Natural killer cell (primary cell): ENCODE results near the gene OSBPL10. TPM values are rescaled to one million over a fixed set of nuclear protein-coding genes. Genes with fewer than 3 reads are reported as not detected.

ENCODE experiments used
- ATAC-seq, 3 donors: fragments of 150-1000 bp in 2 of 3; fragments of 200-7000 bp in 1 of 3; cut with Tn5 transposase; 1 replicate in 1 of 3; 2 replicates in 2 of 3; pipeline ENCODE4 v1.10.0; 2021; ENCODE audit warnings: mild to moderate bottlenecking in 2 of 3, moderate library complexity in 2 of 3
- DNase-seq, 2 donors: peaks; one replicate each; pipeline versions ENCODE4 v3.0.0 to v3.0.0-alpha.2; 2013 to 2021; ENCODE audit warnings: mixed read lengths in 1 of 2
- H3K27ac ChIP-seq: one replicate; pipeline ENCODE4 v1.5.1; 2013; ENCODE audit warnings: mild to moderate bottlenecking, low read length
- H3K27me3 ChIP-seq: one replicate; pipeline ENCODE4 v1.6.1; 2013; ENCODE audit warnings: low read length; ENCODE audit not compliant: control insufficient read depth, insufficient read depth
- H3K36me3 ChIP-seq: one replicate; pipeline ENCODE4 v1.6.1; 2013; ENCODE audit warnings: low read length; ENCODE audit not compliant: control insufficient read depth, insufficient read depth
- H3K4me1 ChIP-seq: one replicate; pipeline ENCODE4 v1.6.1; 2013; ENCODE audit warnings: low read length; ENCODE audit not compliant: control insufficient read depth, insufficient read depth
- H3K4me3 ChIP-seq: one replicate; pipeline ENCODE4 v1.5.1; 2013; ENCODE audit warnings: low read length
- H3K9me3 ChIP-seq: one replicate; pipeline ENCODE4 v1.6.1; 2013; ENCODE audit warnings: low read length; ENCODE audit not compliant: control insufficient read depth, insufficient read depth
- H3K27ac Mint-ChIP-seq, 2 donors: one replicate each; pipeline ENCODE4 v1.8.0; 2022; ENCODE audit warnings: mild to moderate bottlenecking in 2 of 2, mixed read lengths in 2 of 2, moderate library complexity in 1 of 2
- H3K27me3 Mint-ChIP-seq, 2 donors: one replicate each; pipeline ENCODE4 v1.8.0; 2022; ENCODE audit warnings: low read depth in 2 of 2, mixed read lengths in 2 of 2
- H3K36me3 Mint-ChIP-seq: one replicate; pipeline ENCODE4 v1.8.0; 2022; ENCODE audit warnings: mixed read lengths
- H3K4me1 Mint-ChIP-seq, 2 donors: one replicate each; pipeline ENCODE4 v1.8.0; 2022; ENCODE audit warnings: mixed read lengths in 2 of 2
- H3K4me3 Mint-ChIP-seq: one replicate; pipeline ENCODE4 v1.8.0; 2022; ENCODE audit warnings: mild to moderate bottlenecking, moderate library complexity, mixed read lengths
- H3K9me3 Mint-ChIP-seq, 2 donors: one replicate each; pipeline ENCODE4 v1.8.0; 2022; ENCODE audit warnings: mixed read lengths in 2 of 2
- whole genome bisulfite sequencing: methylation state at CpG from one replicate; pipeline ENCODE4 v1.1.7; 2013; ENCODE audit warnings: missing lambda C conversion rate; ENCODE audit not compliant: insufficient coverage; 5-methylcytosine and 5-hydroxymethylcytosine counted together
- intact Hi-C: fragments of 100-400 bp; cut with micrococcal nuclease; formaldehyde crosslinking; loops from one replicate; pipeline ENCODE4 v1.14.2; 2022
- total RNA-seq, 4 donors: library from RNA; stranded (reverse); fragments of 120-200 nt in 1 of 4; gene quantifications; one replicate each; pipeline versions ENCODE4 v1.2.3 to v1.2.4, GENCODE V29; 2013 to 2022
- TF ChIP-seq, protein P1 (sequence below): fragments of 200-600 bp; IDR thresholded peaks from one replicate; pipeline ENCODE4 v1.8.0; 2022; ENCODE audit warnings: antibody characterized with exemption

Gene OSBPL10
- total RNA-seq, 3 donors from 2014 or later (not counting 1 experiment from before 2014, with no cell fraction given), result 1.00 to 3.6 (median 1.6) TPM

DNA sequence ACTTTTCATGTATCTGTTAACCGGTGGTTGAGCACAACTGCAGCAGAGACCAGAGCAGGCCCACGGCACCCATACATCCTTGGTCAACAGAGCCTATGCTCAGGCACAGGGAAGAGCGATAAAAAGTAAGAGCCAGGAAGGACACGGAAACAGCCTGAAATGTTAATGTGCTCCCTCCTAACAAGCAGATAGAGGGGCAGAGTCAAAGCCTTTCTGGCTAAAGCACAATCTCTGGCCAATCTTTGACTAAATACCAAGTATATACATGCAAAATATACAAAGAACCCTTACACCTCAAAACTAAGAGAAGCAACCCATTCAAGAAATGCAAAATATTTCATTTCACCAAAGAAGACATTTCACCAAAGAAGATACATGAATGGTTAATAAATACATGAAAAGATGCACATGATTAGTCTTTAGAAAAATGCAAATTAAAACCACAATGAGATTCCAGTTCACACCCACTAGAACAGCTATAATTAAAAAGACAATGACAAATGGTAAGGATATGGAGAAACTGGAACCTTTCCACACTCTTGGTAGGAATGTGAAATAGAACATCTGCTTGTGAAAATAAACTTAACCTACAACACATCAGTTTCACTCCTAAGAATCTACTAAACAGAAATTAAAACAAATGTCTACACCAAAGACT, 88.0 kb downstream of the OSBPL10 start:
- TF ChIP-seq, protein P1, sequence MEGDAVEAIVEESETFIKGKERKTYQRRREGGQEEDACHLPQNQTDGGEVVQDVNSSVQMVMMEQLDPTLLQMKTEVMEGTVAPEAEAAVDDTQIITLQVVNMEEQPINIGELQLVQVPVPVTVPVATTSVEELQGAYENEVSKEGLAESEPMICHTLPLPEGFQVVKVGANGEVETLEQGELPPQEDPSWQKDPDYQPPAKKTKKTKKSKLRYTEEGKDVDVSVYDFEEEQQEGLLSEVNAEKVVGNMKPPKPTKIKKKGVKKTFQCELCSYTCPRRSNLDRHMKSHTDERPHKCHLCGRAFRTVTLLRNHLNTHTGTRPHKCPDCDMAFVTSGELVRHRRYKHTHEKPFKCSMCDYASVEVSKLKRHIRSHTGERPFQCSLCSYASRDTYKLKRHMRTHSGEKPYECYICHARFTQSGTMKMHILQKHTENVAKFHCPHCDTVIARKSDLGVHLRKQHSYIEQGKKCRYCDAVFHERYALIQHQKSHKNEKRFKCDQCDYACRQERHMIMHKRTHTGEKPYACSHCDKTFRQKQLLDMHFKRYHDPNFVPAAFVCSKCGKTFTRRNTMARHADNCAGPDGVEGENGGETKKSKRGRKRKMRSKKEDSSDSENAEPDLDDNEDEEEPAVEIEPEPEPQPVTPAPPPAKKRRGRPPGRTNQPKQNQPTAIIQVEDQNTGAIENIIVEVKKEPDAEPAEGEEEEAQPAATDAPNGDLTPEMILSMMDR, result no peak

DNA sequence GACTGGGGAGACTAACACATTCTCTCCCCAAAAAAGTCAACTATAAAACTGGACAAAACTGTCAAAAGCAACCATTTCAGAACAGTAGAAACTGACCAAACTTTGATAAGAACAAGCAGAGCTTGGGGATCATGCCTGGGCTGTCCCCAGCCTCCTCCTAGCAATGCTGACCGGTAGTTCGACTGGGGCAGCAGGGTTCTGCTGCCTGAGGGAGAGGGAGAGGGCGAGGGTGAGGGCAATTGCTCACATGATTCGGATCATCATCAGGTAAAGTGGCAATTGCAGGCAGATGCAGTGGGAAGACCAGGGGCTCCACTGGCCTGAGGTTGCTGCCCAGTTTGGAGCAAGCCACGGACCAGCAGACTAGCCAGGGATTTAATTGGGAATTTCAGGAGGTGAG, 88.6 kb downstream of the OSBPL10 start:
- Mint-ChIP-seq H3K36me3 (no peaks in the 10 kb centered on the region), H3K4me3 (no peak overlapping the region), H3K27ac (no peak overlapping the region), H3K27me3 (peaks cover 10 to 17% of the 10 kb centered on the region in 2 donors), H3K9me3 (no peaks in the 10 kb centered on the region), H3K4me1 (no peaks in the 10 kb centered on the region)
- TF ChIP-seq, protein P1, result no peak
- ATAC-seq (no peak), DNase-seq (no peak)
- intact Hi-C loops, result no loop called here
- 89% methylated on average over 5 of the region's 5 CpGs for WGBS
- no peak overlapping the region for H3K4me3 ChIP-seq
- no peaks in the 10 kb centered on the region for H3K27me3 ChIP-seq
- H3K4me1 ChIP-seq, result no peaks in the 10 kb centered on the region
- no peaks in the 10 kb centered on the region for H3K36me3 ChIP-seq
- H3K9me3 ChIP-seq, result no peaks in the 10 kb centered on the region
- H3K27ac ChIP-seq, result no peak overlapping the region

More for the DNA sequence above, 88.0 kb downstream of the OSBPL10 start:
- Histone ChIP-seq H3K36me3 (no peaks in the 10 kb centered on the region), H3K4me3 (no peak overlapping the region), H3K4me1 (no peaks in the 10 kb centered on the region), H3K9me3 (no peaks in the 10 kb centered on the region), H3K27ac (no peak overlapping the region), H3K27me3 (no peaks in the 10 kb centered on the region)
- intact Hi-C loops, result no loop called here
- no peak for DNase-seq
- Mint-ChIP-seq H3K36me3 (no peaks in the 10 kb centered on the region), H3K27me3 (peaks cover 10 to 12% of the 10 kb centered on the region in 2 donors), H3K9me3 (no peaks in the 10 kb centered on the region), H3K4me1 (no peaks in the 10 kb centered on the region), H3K4me3 (no peak overlapping the region), H3K27ac (no peak overlapping the region)
- ATAC-seq, result no peak
- 93% methylated on average over 4 of the region's 4 CpGs for WGBS

DNA sequence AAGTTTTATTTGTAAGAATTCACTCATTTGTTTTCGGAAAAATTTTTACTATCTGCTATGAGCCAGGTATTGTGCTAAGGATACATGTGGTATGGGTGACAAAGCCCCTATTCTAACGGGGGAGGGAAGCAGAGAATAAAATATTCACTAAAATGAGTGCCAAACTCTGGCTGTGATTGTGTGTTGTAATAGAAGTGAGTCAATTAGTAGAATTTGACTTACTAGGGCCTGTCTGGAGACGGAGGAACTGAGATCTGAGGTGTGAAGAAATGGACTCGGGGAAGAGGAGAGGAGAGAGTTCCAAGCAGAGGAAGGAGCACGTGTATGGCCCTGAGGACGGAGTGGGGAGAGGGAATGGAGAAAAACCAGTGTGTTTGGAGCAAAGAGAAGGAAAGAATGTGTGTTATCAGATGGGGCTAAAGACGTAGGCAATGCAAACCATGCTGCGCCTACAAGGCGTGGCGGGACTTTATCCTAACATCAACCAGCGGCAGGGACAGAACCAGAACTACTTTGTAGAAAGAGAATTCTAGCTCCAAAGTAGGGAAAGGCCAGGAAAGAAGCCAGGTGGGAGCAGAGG, 89.1 kb downstream of the OSBPL10 start:
- Mint-ChIP-seq H3K9me3 (no peaks in the 10 kb centered on the region), H3K4me3 (no peak overlapping the region), H3K36me3 (no peaks in the 10 kb centered on the region), H3K27ac (no peak overlapping the region), H3K27me3 (peaks cover 12 to 13% of the 10 kb centered on the region in 2 donors), H3K4me1 (no peaks in the 10 kb centered on the region)
- no peak overlapping the region for H3K4me3 ChIP-seq
- no peak for ATAC-seq
- DNase-seq, result no peak
- no peaks in the 10 kb centered on the region for H3K36me3 ChIP-seq
- H3K27ac ChIP-seq, result no peak overlapping the region
- intact Hi-C loops, result no loop called here
- H3K4me1 ChIP-seq, result no peaks in the 10 kb centered on the region
- no peaks in the 10 kb centered on the region for H3K9me3 ChIP-seq
- 88% methylated on average over 10 of the region's 11 CpGs for WGBS
- H3K27me3 ChIP-seq, result no peaks in the 10 kb centered on the region
- TF ChIP-seq, protein P1, result no peak
